Stimulated activated CD8-positive, alpha-beta memory T cell treated with anti-CD3 and anti-CD28 coated beads, Interleukin-15, amount 100 ng/mL, for 48 hours (primary cell): ENCODE results near the gene FOXI1.
"Not testable (repeated sequence)": the region's sequence is repeated elsewhere in the genome, so short reads cannot be mapped to it uniquely, and the experiment has no call there.

Experiments used
- DNase-seq, 2 donors: peaks; one replicate each; pipeline ENCODE4 v3.0.0-alpha.2; 2020; ENCODE audit warnings: low read depth in 2 of 2

FOXI1 gene

DNA sequence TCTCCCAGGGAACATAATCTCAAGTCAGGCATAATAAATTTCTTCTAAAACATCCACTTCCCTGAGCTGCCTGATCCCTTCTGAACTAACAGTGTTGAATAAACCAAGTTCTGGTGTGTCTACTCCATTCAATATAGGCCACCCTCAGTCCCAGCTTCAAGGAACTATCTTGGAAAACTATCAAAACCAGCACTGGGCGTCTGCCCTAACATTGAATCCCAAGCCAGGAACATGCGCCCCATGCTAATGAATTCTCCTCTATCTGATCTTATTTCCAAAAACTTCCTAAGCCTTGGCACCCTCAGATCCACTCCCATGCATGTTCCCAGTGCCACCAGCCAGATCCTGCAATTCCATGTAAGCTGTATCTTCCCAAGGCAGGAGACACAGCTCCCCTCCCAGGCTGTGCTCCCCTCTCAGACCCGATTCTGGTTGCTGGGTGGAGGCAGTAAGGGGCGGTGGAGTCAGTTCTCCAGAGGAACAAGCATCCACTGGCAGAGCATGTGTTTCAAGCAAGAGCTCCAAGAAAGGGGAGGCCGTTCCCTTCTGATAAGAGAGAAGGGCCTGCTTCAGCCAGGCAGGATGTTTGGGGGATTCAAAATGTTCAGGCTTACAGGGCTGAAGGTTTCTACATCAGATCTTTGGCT is 13.1 kb upstream of the FOXI1 start:
- no peak for DNase-seq

DNA sequence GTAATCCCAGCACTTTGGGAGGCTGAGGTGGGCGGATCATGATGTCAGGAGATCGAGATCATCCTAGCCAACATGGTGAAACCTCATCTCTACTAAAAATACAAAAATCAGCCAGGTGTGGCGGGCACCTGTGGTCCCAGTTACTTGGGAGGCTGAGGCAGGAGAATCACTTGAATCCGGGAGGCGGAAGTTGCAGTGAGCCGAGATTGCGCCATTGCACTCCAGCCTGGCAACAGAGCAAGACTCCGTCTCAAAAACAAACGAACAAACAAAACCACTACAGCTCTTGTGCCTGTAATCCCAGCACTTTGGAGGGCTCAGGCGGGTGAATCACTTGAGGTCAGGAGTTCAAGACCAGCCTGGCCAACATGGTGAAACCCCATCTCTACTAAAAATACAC is 11.4 kb upstream of the FOXI1 start:
- not testable (repeated sequence) for DNase-seq

DNA sequence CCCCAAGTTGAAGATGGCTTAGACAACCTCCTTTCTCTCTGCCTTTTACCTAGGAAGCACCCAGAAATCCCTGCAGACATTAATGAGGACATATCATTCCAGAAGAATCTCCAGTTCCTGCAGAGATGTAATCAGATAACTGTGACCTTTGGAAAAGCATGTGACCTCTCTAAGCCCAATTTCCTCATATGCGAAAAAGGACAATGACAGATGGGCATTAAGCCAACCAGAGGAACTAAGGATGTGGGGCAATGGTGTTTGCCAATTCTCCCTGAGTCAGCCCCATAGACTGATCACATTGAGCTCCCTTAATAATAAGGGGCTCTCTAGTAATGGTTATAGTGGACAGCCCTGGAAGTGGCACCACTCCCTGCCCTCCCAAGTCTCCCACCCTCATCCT is 10.1 kb upstream of the FOXI1 start:
- no peak for DNase-seq

DNA sequence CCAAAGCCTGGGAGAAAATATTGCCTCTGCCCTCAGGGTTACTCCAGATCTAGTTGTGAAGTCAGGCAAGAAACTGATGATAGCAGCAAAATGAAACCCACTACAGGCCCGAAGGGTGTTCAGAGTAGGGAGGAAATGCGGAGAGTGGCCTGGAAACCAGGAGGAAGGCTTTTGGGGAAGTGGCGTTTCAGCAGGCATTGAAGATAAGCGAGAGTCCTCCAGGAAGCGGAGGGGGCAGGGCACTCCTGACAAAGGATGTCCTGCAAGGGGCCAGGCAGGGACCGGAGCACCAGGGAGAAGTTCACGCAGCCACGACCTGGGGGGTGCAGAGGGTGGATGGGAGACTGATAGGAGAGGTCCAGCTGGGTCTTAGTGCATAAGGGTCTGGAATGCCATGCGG is 7.8 kb upstream of the FOXI1 start:
- no peak for DNase-seq

DNA sequence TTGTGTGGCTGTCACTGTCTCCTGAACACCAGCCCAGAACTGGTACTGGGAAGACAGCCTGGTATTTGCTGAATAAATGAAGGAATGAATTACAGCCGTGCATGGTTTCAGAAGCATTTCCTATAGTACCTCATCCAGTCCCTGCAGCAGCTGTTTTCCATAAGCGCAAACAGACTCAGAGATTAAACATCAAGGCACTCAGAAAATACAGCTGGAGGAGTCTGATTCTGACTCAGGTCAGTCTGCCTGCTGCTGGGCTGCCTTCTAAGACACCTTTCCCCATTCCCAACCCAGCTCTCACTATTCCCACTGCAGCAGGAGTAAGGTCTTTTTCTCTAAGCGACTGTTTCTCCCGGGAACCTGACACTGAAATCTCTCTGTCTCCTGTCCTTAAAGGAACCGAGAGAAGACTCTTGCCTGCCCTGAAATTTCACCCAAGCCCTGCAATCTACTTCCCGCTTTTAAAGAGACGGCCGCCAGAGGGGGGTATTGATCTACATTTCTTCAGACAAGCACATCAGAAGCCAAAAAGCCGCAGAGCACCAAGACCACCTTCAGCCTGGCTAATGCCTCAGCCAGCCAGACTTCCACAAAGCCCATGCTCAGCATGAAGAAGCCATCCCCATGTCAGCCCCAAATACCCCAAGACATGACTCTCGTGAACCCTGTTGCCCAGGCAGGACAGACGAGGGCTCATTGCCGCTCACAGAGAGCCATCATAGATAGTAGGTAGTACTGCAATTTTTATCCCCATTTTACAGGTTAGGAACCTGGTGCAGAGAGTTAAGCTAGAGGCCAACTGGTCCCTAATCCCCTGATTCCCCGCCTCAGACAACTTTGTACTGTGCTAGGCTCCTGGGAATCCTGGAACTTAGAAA is 5.4 kb upstream of the FOXI1 start:
- DNase-seq = peak; percentile 32 to 38

DNA sequence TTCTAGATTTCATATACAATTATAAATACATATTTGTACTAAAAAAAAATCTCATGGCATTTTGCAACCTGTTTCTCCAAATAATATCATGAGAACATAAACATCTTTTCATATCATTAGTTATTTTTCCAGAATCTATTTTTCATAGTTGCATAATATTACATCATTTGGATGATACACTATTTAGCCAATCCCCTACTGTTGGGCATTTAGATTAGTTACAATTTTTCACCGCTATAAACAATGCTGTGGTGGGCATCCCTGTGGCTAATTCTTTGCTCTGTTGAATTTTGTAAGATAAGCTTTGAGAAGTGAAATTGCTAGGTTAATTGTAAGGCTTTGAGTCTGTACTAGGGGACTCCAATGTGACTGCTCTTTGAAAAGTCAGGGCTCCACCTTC is 2.2 kb upstream of the FOXI1 start:
- DNase-seq = no peak

DNA sequence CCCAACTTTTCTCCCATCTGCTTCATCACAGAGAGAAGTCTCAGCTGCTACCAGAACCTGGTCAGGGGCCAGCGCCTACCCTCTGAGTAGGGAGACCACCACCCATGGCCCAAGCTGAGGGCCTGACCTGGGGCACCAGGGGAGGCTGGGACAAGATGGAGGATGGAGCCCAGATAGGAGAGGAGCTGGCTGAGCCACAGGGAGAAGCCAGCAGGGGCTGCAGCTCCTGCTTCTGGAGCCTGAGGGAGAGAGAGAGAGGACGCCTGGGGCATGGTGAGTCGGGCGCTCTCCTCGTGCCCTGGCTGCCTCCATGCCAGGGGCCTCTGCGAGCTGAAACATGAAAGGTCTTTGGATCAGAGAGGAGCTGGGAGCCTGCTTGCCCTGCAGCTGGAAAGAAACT is 1.4 kb upstream of the FOXI1 start:
- DNase-seq = no peak

DNA sequence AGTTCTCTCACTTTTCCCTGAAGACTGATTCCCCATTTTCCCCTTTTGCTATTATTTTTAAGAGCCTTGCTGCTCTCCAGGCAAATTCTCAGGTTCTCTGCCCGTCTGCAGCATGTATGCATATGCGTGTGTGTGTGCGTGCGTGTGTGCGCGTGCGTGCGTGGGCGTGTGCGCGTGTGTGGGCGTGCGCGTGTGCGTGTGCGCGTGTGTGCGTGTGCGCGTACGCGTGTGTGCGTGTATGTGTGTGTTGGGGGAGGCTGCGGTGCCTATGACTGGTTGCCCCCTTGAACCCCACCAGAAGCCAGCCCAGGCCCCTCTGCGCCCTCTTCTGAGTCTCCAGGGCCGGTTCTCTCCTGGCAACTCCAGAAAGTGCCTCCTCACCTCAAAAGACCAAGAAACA is 987 bp upstream of the FOXI1 start:
- DNase-seq = no peak

DNA sequence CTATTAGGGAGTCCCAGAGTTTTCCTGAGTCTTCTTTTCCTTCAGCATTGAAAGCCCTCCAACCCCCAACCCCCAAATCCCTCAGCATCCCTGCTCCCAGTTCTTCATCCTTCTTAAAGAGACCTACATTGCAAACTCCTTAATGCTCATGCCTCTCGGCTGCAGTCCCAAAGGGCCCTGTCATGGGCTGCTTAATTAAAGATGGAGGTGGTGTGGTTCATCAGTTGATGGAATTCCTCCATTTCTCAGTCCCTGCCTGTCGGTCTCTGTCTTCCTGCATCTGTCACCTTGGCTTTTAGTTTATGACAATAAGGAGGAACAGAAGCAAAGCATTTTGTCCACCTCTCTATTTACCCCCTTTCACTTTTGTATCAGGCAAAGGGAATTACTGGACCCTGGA is 2.0 kb downstream of the FOXI1 start:
- no peak for DNase-seq

DNA sequence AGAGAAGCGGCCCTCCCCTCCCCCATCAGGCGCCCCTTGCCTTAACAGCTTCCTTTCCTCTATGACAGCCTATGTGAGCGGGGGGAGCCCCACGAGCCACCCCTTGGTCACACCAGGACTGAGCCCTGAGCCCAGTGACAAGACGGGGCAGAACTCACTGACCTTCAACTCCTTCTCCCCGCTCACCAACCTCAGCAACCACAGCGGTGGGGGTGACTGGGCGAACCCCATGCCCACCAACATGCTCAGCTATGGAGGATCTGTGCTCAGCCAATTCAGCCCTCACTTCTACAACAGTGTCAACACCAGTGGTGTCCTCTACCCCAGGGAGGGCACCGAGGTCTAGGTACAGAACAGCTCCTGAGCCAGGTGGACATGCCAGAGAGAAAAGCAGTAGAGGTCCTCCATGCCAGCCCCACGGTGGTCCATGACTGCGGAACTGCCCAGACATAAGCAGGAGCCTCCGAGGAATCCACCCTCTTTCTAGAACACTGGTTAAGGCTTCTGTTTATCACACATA is 2.6 kb downstream of the FOXI1 start:
- DNase-seq = no peak

DNA sequence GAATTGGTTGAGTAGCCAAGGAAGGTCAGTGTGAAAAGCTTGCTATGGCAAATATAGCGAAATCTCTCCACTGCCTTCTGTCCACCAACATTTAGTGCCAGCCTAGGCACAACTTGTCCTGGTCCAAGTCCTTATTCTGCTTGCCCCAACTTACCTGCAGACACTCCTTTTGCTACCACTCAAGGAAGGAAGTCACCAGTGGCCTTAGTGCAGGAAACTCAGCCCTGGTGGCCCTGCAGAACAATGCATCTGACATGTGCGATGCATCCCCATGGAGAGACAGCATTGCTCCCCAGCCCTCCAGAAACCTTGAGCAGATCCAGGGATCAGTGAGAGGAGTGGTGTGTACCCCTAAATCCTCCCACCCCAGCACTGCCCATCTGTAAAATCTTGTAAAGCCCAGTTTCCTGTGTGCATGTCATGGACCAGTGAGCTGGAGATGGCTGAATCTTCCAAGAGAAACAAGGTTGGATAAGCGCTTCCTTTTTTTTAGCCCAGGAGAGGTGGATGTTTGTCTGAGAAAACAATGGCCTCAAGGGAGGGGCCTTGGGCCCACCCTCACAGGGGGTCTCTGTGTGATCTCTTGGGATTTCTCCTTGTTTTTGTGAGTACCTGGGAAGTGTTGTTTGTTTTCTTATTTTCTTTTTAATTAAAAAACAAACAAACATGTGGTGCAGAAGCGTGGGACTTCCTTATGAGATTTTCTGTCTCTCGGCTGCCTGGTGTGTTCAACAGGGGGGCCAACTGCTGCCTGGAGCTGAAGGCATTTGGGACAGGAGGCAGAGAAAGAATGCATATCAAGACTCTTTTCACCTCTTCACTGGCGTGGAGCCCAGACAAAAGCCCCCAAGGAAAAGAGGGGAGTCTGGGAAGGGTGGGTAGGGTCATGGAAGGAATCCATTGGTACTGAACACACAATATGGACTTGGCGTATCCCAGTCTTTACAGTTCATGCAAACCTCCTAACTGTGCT is 3.6 kb downstream of the FOXI1 start:
- DNase-seq = no peak

DNA sequence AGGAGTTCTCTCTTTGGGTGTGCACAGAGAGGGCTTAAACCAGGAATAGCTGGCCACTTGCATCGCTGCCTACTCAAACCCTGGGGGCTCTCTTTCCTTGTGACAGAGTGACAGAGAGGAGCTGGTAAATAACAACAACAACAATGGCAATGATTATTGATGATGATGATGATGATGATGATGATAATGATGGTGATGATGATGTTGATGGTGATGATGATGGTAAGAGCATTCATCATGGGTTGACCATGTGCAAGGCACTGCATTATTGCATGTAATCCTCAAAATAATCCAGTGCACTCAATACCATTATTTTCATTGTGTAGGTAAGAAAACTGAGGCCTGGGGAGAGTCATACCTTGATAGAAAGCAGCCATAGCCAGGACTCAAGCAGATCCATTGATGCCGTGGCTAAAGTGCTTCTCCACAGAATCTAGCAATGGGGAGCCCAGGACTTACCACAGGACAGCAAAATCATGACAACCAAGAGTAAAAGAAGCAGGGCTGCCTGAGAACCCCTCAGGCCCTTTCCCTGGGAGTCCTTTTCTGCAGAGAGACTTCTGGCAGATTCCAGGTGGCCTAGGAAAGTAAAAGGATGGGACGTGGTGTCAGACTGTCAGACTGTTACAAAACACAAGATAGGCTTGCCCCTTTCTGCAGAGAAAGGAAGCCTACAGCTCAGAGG is 4.8 kb downstream of the FOXI1 start:
- no peak for DNase-seq

DNA sequence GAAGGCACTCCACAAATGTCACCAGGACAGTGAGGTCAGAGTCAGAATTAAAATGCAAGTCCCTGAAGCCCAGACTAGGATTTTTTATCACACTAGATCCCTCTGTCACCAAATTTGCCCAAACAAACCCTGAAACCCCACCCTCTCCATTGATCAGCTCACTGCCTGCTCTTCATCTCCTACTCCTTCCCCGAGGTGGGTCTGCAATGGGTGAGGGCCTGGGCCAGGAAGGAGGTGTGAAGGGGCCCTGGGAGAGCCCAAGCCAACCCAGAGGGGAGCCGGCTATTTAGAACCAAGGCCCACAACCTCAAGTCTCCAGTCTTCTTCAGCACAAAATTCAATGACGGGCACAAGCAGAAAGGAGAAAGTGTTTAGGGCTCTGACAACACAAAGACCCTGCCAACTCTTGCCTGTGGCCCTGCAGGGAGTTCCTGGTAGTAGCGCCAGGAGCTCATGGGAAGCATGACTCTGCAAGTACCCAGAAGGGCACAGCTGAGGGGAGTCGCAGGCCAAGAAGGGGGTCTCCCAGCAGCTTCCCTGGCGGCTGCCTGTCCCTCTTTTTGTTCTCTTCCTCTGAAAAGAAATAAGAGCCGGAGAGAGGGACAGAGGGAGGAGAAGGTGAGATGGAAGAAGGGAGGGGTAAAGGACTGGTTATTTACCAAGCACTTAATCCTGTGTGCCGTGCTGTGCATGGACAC is 5.5 kb downstream of the FOXI1 start:
- DNase-seq = no peak

DNA sequence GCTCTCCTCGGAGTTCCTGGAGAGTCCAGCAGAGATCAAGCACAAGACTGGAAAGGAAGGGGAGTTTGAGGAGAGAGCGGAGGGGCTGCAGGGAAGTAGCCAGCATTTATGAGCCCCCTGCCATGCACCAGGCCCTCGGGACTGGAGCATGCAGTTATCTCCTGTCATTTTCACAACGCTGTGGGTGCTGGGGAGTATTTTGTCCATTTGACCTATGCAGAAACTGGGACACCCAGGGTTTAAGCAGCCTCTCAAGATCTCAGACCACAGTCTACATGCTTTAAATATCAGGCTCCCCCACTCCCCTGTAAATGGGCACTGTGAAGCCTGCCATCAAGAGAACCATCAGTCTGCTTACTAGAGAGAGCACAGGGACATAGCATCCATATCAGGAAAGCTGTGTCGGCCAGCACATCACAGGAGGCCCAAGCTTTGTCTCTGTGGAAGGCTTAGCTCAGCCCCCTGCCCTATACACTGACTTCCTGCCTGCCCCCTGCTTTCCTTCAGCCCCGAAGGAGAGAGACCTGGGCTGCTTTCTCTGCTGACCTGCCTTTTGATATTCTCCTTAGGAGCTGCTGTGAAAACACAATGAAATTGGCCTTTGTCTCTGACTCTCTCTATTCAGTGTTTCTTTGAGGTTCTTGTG is 7.3 kb downstream of the FOXI1 start:
- no peak for DNase-seq

DNA sequence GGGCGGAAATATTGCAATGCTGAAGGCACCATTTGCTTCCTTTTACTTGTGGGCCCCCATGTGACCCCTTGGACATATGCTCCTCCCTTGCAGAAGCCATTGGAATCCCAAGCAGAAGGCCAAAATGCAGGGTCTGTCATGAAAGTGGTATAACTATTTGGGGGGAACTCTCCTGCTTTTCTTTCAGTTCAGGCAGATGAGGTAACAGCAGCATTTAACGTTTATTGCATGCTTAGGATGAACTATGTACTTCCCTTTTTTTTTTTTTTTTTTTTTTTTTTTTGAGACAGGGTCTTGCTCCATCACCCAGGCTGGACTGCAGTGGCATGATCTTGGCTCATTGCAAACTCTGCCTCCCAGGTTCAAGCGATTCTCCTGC is 7.8 kb downstream of the FOXI1 start:
- no peak for DNase-seq

DNA sequence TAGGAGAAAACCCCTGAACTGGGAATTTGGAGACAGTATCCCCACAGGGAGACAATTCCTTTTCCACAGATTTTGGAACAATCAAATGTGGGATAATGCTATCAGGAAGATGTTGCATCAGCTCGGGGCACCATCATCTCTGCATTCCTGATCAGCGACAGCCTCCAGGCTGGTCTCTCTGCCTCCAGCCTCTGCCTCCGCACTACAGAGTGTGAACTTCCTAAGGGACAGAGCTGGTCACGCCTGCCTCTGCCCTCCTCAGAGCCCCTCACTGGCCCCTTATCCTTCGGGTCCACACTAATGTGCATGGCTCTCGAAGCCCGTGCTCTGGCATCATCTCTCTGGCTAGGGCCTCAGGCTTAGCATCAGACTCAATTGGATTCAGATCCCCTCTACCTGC is 8.6 kb downstream of the FOXI1 start:
- no peak for DNase-seq

DNA sequence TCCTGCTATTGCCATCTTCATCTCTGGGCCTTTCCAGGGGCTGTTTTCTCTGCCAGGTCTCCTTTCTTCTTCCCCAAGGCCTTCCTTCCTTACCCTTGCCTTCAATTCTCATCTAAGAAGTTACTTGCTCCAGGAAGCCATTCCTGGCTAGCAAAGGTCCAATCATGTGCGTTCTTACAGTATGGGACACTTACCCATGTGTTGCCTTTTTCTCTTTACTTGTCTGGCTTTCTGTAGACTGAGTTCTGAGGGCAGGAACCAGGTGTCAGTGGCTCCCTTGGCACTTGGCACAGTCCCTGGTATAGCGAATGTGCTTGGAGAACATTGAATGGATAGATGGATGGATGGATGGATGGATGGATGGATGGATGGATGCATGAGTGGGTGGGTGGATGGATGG is 10.2 kb downstream of the FOXI1 start:
- DNase-seq = no peak

DNA sequence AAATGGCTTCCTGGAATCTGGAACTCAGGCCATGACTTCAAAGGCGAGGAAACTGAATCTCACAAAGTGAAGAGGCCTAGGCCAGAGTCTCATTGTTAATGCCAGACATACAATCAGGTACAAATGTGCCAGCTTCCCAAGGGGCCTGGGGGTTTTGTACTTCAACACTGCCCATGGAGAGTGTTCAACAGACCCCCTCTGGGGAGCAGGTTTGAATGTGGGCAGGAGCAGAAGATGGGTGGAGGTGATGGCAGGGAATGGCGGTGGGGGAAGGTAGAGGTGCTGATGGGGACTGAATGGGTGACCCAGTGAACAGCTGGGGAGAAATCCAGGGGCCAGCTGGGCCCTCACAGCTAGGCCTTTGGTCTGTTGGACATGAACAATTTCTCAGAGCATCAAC is 12.0 kb downstream of the FOXI1 start:
- DNase-seq = no peak

DNA sequence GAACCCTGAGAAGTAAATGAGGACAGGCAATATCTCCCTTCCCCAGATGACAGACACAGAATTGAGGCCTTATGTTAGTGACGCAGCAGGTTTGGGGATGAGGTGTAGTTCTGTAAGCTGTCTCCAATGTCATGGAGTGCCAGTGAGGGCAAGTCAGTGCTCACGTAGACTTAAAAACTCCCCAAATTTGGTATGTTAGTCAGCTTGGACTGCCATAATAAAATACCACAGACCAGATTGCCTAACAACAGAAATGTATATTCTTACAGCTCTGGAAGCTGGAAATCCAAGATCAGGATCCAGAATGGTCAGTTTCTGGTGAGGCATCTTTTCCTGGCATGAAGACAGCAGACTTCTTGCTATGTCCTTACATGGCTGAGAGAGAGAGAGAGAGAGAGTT is 14.9 kb downstream of the FOXI1 start:
- DNase-seq = no peak

DNA sequence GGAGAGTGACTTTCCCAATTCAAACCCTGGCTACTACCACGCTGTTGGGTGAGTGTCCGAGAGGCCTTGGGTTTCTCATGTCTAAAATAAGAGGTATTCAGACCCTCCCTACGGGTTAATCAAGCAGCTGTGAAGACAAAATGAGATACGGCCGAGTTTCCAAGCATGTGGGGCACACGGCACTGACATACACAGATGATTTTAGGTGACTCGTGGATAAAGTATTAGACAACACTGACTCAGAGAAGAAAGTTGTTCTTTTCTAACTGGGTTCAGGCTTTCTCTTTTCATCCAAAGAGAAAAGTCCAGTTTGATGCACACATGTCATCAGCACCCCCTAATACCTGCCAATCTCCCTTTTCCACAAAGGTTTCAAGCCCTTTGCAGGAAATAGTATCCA is 15.6 kb downstream of the FOXI1 start:
- DNase-seq = no peak
